K562 (cell line): Measurements from ENCODE around the gene INHA. TPM values are rescaled to one million over a fixed set of nuclear protein-coding genes. Genes with fewer than 3 reads are reported as not detected.

Experiments
- EP400 ChIP-seq: fragments of 450-650 bp; IDR thresholded peaks from 2 replicates; pipeline ENCODE4 v1.6.1; 2017; ENCODE audit warnings: antibody characterized with exemption, mild to moderate bottlenecking, moderate library complexity
- FIP1L1 ChIP-seq: fragments of 200-400 bp; formaldehyde crosslinking; IDR thresholded peaks from 2 replicates; pipeline ENCODE4 v1.6.1; 2018; ENCODE audit warnings: mild to moderate bottlenecking, low read depth, low read length; ENCODE audit not compliant: poor library complexity, severe bottlenecking
- HNRNPLL ChIP-seq: fragments of 200-400 bp; formaldehyde crosslinking; IDR thresholded peaks from 2 replicates; pipeline ENCODE4 v1.6.1; 2017; ENCODE audit warnings: low read length, low read depth, mild to moderate bottlenecking; ENCODE audit not compliant: poor library complexity, severe bottlenecking
- KAT8 ChIP-seq: fragments of 450-650 bp; IDR thresholded peaks from 2 replicates; pipeline ENCODE4 v1.6.1; 2016; ENCODE audit warnings: low read depth, mild to moderate bottlenecking
- MTA1 ChIP-seq: fragments of 450-650 bp; IDR thresholded peaks from 2 replicates; pipeline ENCODE4 v1.6.1; 2017; ENCODE audit warnings: borderline replicate concordance
- NEUROD1 ChIP-seq: fragments of 150-350 bp; IDR thresholded peaks from 2 replicates; pipeline ENCODE4 v1.6.1; 2014; ENCODE audit warnings: borderline replicate concordance, low read length, low read depth; ENCODE audit not compliant: partially characterized antibody
- NFYB ChIP-seq: IDR thresholded peaks from 2 replicates; pipeline ENCODE4 v1.6.1; 2011; ENCODE audit warnings: mild to moderate bottlenecking, moderate library complexity; ENCODE audit not compliant: insufficient read length; ENCODE audit errors: extremely low read depth
- NR2C1 ChIP-seq, 2 experiments: fragments of 450-650 bp; IDR thresholded peaks; 2 replicates each; pipeline ENCODE4 v1.6.1; 2017; ENCODE audit warnings: mild to moderate bottlenecking in 2 of 2, antibody characterized with exemption in 1 of 2, inconsistent platforms in 1 of 2, missing compliant biosample characterization in 1 of 2, missing genetic modification characterization in 1 of 2
- TBL1XR1 ChIP-seq, 2 experiments: IDR thresholded peaks; 2 replicates each; pipeline ENCODE4 v1.6.1; 2012; ENCODE audit warnings: improper control_type of control experiment in 2 of 2, low read length in 2 of 2, mild to moderate bottlenecking in 1 of 2
- YY1 ChIP-seq, 3 experiments: IDR thresholded peaks; 2 replicates each; pipeline ENCODE4 v1.6.1; 2011; ENCODE audit warnings: low read length in 2 of 3, mild to moderate bottlenecking in 2 of 3, moderate library complexity in 2 of 3, borderline replicate concordance in 1 of 3, control low read depth in 1 of 3, low read depth in 1 of 3; ENCODE audit not compliant: insufficient read depth in 3 of 3, insufficient replicate concordance in 2 of 3, control insufficient read depth in 1 of 3, insufficient read length in 1 of 3; ENCODE audit errors: extremely low read depth in 1 of 3
- ZBTB12 ChIP-seq: fragments of 250-450 bp; sonication (Bioruptor Pico); IDR thresholded peaks from 2 replicates; pipeline ENCODE4 v1.4.0; 2020
- ZNF318 ChIP-seq, 2 experiments: fragments of 450-650 bp; IDR thresholded peaks; 2 replicates each; pipeline ENCODE4 v1.6.1; 2016; ENCODE audit warnings: mild to moderate bottlenecking in 2 of 2, borderline replicate concordance in 1 of 2, low read depth in 1 of 2, moderate library complexity in 1 of 2
- polyA plus RNA-seq, 8 experiments: library from polyadenylated mRNA; depleted of rRNA in 4 of 8; stranded (reverse) in 5 of 8; unstranded in 3 of 8; fragments of >200 nt; fragmentation: Nextera tagmentation in 2 of 8; fragmentation: Illumina TruSeq in 1 of 8; extraction: Ambion mirVana in 2 of 8; extraction: Trizol in 1 of 8; gene quantifications; 2 replicates each; pipeline versions ENCODE4 v1.2.1 to v1.2.3, GENCODE V29; 2011 to 2014; ENCODE audit warnings: inconsistent platforms in 1 of 8, missing spikeins in 1 of 8
- total RNA-seq, 7 experiments: library from RNA; depleted of rRNA in 6 of 7; stranded (reverse); fragments of >200 nt in 6 of 7; fragmentation: Illumina TruSeq in 2 of 7; extraction: Trizol in 2 of 7; gene quantifications; 2 replicates each; pipeline versions ENCODE4 v1.2.1 to v1.2.3, GENCODE V29; 2011 to 2021; ENCODE audit warnings: low replicate concordance in 1 of 7
- TF ChIP-seq, protein P1 (sequence below): fragments of 450-650 bp; formaldehyde crosslinking; IDR thresholded peaks from 2 replicates; pipeline ENCODE4 v1.4.0; 2020; ENCODE audit warnings: mild to moderate bottlenecking, moderate library complexity

Gene INHA
- total and polyA plus RNA-seq, 9 of the 15 experiments (the other 6 are each of a cell fraction or from before 2014, with no cell fraction given) = 0.07 to 1.9 (median 0.40) TPM

DNA sequence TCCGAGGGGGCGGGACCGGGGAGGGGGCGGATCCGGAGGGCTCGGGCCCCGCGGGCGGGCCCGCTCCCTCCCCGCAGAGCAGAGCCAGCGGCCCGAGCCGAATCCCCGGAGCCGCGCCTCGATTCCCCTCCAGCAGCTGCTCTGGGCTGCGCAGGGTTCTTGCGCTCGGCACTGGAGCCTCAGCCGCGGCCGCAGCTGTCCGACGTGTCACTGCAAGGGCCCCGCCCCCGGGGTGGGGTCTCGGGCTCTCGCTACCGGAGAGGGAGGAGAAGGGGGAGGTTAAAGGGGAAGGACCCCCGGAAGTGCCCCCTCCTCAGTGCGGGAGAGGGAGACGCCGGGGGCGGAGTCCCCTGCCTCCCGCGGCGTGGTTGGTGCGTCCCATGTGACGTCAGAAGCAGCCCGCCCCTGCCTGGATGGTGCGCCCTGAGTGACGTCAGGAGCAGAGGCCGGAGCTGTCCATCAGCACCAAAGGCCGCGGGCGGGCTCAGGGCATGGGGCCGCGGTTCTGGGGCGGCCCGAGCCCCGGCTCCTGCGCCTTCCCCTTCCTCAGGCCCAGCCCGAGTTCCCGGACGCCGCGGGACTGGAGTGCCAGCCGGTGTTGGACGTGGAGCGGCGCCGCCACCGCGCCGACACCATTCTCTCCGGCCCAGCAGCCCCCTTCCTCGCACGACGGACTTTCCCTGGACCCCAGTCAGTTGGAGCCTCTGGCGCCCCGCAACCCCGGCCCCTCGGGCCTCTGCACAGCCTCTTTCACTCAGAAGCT lies 28.3 kb upstream of the INHA start, which contains the start of the genes CHPF and TMEM198 (continued):
- TF ChIP-seq, protein P1, sequence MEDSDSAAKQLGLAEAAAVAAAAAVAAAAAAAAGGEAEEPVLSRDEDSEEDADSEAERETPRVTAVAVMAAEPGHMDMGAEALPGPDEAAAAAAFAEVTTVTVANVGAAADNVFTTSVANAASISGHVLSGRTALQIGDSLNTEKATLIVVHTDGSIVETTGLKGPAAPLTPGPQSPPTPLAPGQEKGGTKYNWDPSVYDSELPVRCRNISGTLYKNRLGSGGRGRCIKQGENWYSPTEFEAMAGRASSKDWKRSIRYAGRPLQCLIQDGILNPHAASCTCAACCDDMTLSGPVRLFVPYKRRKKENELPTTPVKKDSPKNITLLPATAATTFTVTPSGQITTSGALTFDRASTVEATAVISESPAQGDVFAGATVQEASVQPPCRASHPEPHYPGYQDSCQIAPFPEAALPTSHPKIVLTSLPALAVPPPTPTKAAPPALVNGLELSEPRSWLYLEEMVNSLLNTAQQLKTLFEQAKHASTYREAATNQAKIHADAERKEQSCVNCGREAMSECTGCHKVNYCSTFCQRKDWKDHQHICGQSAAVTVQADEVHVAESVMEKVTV (CRISPR knock-in tag) = no peak
- TF ChIP-seq NEUROD1 (no peak), EP400 (peak; percentile 63), ZBTB12 (CRISPR knock-in tag) (peak; percentile 91), FIP1L1 (no peak), NR2C1 (IDR thresholded peaks at IDR 0.05) (peak; percentile 73), NR2C1 (tag; IDR thresholded peaks at IDR 0.05) (peak; percentile 81), YY1 (IDR thresholded peaks at IDR 0.05; ENCODE audit: borderline replicate concordance in 1 of 3, control insufficient read depth in 1 of 3, extremely low read depth in 1 of 3, insufficient read depth in 3 of 3, insufficient read length in 1 of 3, insufficient replicate concordance in 2 of 3, low read depth in 1 of 3, low read length in 2 of 3) (peak in 1 of 3 experiments; percentile 41), ZNF318 (IDR thresholded peaks at IDR 0.05; ENCODE audit: borderline replicate concordance in 1 of 2, low read depth in 1 of 2) (no peak), KAT8 (no peak), HNRNPLL (peak; percentile 60), TBL1XR1 (IDR thresholded peaks at IDR 0.05; ENCODE audit: low read length in 2 of 2) (peak in 1 of 2 experiments; percentile 62; a peak in 2 of 4 replicates), NFYB (peak; percentile 3), MTA1 (peak; percentile 73; the same call in 1 of the 2 replicates)
